ENCODE data around the gene DND1.

DNA sequence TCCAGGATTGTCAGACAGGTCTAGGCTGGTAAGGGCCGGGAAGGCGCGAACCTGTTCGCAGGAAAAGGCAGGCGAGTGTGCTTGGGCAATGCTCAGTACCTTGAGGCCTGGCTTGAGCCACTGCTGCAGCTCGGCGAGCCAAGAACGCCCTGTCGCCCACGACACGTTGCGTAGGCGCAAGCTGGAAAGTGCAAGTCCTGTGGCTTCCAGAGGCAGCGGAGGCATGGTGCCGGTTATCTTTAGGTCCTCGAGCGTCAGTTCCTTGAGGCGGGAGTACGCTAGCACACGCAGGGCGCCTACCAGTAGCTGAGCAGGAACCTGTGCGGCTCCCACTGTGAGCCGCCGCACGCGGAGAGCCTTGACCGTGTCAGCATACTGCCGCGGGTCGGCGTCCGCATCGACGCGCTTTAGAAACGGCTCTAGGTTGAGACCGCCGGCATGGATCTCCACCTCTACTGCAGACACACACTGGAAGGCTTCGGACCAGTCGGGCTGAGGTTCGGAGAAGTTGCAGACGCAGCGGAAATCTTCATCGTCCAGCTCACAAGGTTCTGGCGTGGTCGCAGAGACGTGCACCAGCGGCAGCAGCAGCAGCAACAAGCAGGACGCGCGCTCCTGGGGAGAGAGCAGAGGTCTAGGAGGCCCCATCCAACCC lies 40.9 kb downstream of the DND1 start:
- TF ChIP-seq, protein P1, sequence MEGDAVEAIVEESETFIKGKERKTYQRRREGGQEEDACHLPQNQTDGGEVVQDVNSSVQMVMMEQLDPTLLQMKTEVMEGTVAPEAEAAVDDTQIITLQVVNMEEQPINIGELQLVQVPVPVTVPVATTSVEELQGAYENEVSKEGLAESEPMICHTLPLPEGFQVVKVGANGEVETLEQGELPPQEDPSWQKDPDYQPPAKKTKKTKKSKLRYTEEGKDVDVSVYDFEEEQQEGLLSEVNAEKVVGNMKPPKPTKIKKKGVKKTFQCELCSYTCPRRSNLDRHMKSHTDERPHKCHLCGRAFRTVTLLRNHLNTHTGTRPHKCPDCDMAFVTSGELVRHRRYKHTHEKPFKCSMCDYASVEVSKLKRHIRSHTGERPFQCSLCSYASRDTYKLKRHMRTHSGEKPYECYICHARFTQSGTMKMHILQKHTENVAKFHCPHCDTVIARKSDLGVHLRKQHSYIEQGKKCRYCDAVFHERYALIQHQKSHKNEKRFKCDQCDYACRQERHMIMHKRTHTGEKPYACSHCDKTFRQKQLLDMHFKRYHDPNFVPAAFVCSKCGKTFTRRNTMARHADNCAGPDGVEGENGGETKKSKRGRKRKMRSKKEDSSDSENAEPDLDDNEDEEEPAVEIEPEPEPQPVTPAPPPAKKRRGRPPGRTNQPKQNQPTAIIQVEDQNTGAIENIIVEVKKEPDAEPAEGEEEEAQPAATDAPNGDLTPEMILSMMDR (IDR thresholded peaks at IDR 0.05; ENCODE audit: insufficient read depth, low read depth, low read length) = no peak
- TF ChIP-seq EZH2 (IDR thresholded peaks at IDR 0.05; ENCODE audit: insufficient read depth, low read length) = peak; percentile 78
